ENCODE measurements around the gene EFNB2. TPM values are rescaled to one million over a fixed set of nuclear protein-coding genes. Genes with fewer than 3 reads are reported as not detected.

The EFNB2 gene
- total and polyA plus RNA-seq, 2 of the 13 experiments (the other 11 are each of a cell fraction or from before 2014, with no cell fraction given) = 0.11 to 0.20 TPM

DNA sequence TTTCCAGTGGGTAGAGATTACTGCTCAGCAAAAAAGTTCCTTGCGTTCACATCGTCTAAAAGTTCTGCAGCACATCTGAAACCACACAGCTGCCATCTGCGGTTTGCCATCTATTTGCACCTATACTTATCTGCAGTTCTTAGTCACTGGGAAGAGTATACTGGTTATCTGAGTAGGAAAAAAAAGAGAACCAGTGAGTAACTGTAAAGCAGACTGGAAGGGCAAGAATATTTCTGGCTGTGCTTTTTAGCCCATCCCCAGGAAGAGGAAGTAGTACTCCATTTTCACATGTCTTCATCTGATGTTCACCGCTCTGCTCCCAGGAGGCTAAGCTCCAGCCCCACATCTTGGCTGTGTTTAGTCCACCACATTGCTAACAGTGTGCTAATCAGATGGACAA lies 35.6 kb downstream of the EFNB2 start:
- Histone ChIP-seq H3K9me3 (ENCODE audit: low read length) (no peaks in the 10 kb centered on the region), H3K27ac (ENCODE audit: extremely low read length, insufficient read depth, low read length) (no peak overlapping the region), H3K4me1 (ENCODE audit: insufficient read depth, low read length) (no peaks in the 10 kb centered on the region), H3K4me3 (replicated peaks in 1 of 3; ENCODE audit: insufficient read depth in 1 of 3, low read depth in 2 of 3, low read length in 3 of 3) (no peak overlapping the region), H3K27me3 (ENCODE audit: control insufficient read depth in 1 of 2, insufficient read depth in 2 of 2, low read length in 2 of 2) (no peaks in the 10 kb centered on the region), H2AFZ (ENCODE audit: low read length) (no peak overlapping the region), H3K9ac (ENCODE audit: insufficient read depth, low read depth, low read length) (no peak overlapping the region), H3K79me2 (ENCODE audit: insufficient read depth, low read length) (no peaks in the 10 kb centered on the region), H4K20me1 (ENCODE audit: insufficient read depth, low read length) (no peaks in the 10 kb centered on the region), H3K4me2 (ENCODE audit: low read depth, low read length) (no peak overlapping the region), H3K36me3 (replicated peaks in 1 of 2; ENCODE audit: control insufficient read depth in 1 of 2, insufficient read depth in 2 of 2, low read length in 2 of 2) (no peaks in the 10 kb centered on the region)
- no TSS peak for BruUV-seq (replicated peaks)
- FAIRE-seq (no peak), ATAC-seq (no peak), DNase-seq (ENCODE audit: low spot score) (no peak)
- 8% methylated on average over 4 of the region's 4 CpGs for WGBS (ENCODE audit: low lambda C conversion rate)
- TF ChIP-seq SRY (CRISPR knock-in tag; IDR thresholded peaks at IDR 0.05) = no peak
- ChIA-PET CTCF (ENCODE audit: low intra/inter-chr PET ratio, low total read pairs) (no interaction called here), POLR2A (no interaction called here)
- in situ Hi-C loops (cut with HindIII; ENCODE audit: extremely low pct_ligation_motif_present, low pct_unique_long_range_greater_than_20kb) = no loop called here
- intact Hi-C loops (cut with micrococcal nuclease; ENCODE audit: unreplicated experiment) = no loop called here

DNA sequence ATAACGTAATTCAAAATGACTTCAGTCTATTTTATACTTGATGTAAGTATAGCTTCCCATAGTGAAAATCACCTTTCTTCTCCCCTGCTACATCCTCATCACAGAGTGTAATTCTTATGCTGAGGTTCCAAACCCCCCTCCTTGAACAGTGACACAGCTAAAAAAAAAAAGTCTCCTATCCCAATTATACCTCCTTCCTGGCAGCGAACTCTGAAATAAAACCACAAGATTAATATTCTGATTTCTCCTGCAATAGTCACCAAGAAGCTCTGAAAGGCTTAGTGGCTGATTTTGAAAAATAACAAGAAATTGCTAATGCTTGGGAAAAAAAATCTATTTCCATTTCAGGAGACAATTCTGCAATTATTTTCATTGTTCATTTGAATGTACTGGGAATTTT lies 36.3 kb downstream of the EFNB2 start:
- Histone ChIP-seq H3K9ac (ENCODE audit: insufficient read depth, low read depth, low read length) (no peak overlapping the region), H3K27ac (ENCODE audit: extremely low read length, insufficient read depth, low read length) (no peak overlapping the region), H4K20me1 (ENCODE audit: insufficient read depth, low read length) (no peaks in the 10 kb centered on the region), H3K9me3 (ENCODE audit: low read length) (no peaks in the 10 kb centered on the region), H3K36me3 (replicated peaks in 1 of 2; ENCODE audit: control insufficient read depth in 1 of 2, insufficient read depth in 2 of 2, low read length in 2 of 2) (no peaks in the 10 kb centered on the region), H2AFZ (ENCODE audit: low read length) (no peak overlapping the region), H3K4me2 (ENCODE audit: low read depth, low read length) (no peak overlapping the region), H3K27me3 (ENCODE audit: control insufficient read depth in 1 of 2, insufficient read depth in 2 of 2, low read length in 2 of 2) (no peaks in the 10 kb centered on the region), H3K79me2 (ENCODE audit: insufficient read depth, low read length) (no peaks in the 10 kb centered on the region), H3K4me1 (ENCODE audit: insufficient read depth, low read length) (no peaks in the 10 kb centered on the region), H3K4me3 (replicated peaks in 1 of 3; ENCODE audit: insufficient read depth in 1 of 3, low read depth in 2 of 3, low read length in 3 of 3) (no peak overlapping the region)
- DNase-seq (ENCODE audit: low spot score) (no peak), FAIRE-seq (no peak), ATAC-seq (no peak)
- intact Hi-C loops (cut with micrococcal nuclease; ENCODE audit: unreplicated experiment) (no loop called here), in situ Hi-C loops (cut with HindIII; ENCODE audit: extremely low pct_ligation_motif_present, low pct_unique_long_range_greater_than_20kb) (no loop called here)
- 0% methylated on average over 2 of the region's 2 CpGs for WGBS (ENCODE audit: low lambda C conversion rate)
- CTCF ChIA-PET (ENCODE audit: low intra/inter-chr PET ratio, low total read pairs) = no interaction called here
- no TSS peak for BruUV-seq (replicated peaks)
- POLR2A ChIA-PET = no interaction called here
- TF ChIP-seq, protein P1, sequence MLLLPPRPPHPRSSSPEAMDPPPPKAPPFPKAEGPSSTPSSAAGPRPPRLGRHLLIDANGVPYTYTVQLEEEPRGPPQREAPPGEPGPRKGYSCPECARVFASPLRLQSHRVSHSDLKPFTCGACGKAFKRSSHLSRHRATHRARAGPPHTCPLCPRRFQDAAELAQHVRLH (CRISPR knock-in tag; IDR thresholded peaks at IDR 0.05; ENCODE audit: borderline replicate concordance, low read depth) = no peak
- no peak for TF ChIP-seq TBX2 (CRISPR knock-in tag; IDR thresholded peaks at IDR 0.05; ENCODE audit: borderline replicate concordance)
- TF ChIP-seq, protein P2, sequence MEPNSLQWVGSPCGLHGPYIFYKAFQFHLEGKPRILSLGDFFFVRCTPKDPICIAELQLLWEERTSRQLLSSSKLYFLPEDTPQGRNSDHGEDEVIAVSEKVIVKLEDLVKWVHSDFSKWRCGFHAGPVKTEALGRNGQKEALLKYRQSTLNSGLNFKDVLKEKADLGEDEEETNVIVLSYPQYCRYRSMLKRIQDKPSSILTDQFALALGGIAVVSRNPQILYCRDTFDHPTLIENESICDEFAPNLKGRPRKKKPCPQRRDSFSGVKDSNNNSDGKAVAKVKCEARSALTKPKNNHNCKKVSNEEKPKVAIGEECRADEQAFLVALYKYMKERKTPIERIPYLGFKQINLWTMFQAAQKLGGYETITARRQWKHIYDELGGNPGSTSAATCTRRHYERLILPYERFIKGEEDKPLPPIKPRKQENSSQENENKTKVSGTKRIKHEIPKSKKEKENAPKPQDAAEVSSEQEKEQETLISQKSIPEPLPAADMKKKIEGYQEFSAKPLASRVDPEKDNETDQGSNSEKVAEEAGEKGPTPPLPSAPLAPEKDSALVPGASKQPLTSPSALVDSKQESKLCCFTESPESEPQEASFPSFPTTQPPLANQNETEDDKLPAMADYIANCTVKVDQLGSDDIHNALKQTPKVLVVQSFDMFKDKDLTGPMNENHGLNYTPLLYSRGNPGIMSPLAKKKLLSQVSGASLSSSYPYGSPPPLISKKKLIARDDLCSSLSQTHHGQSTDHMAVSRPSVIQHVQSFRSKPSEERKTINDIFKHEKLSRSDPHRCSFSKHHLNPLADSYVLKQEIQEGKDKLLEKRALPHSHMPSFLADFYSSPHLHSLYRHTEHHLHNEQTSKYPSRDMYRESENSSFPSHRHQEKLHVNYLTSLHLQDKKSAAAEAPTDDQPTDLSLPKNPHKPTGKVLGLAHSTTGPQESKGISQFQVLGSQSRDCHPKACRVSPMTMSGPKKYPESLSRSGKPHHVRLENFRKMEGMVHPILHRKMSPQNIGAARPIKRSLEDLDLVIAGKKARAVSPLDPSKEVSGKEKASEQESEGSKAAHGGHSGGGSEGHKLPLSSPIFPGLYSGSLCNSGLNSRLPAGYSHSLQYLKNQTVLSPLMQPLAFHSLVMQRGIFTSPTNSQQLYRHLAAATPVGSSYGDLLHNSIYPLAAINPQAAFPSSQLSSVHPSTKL (CRISPR knock-in tag; IDR thresholded peaks at IDR 0.05) = no peak
- no peak for TF ChIP-seq ZFY (CRISPR knock-in tag; IDR thresholded peaks at IDR 0.05)
- no peak for TF ChIP-seq ZNF24 (IDR thresholded peaks at IDR 0.05)
- TF ChIP-seq, protein P3, sequence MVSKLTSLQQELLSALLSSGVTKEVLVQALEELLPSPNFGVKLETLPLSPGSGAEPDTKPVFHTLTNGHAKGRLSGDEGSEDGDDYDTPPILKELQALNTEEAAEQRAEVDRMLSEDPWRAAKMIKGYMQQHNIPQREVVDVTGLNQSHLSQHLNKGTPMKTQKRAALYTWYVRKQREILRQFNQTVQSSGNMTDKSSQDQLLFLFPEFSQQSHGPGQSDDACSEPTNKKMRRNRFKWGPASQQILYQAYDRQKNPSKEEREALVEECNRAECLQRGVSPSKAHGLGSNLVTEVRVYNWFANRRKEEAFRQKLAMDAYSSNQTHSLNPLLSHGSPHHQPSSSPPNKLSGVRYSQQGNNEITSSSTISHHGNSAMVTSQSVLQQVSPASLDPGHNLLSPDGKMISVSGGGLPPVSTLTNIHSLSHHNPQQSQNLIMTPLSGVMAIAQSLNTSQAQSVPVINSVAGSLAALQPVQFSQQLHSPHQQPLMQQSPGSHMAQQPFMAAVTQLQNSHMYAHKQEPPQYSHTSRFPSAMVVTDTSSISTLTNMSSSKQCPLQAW (CRISPR knock-in tag; IDR thresholded peaks at IDR 0.05) = no peak
- TF ChIP-seq ZBTB20 (CRISPR knock-in tag; IDR thresholded peaks at IDR 0.05; ENCODE audit: borderline replicate concordance, low read depth) = no peak
- TF ChIP-seq ZNF30 (CRISPR knock-in tag; IDR thresholded peaks at IDR 0.05) = no peak
- TF ChIP-seq, protein P4, sequence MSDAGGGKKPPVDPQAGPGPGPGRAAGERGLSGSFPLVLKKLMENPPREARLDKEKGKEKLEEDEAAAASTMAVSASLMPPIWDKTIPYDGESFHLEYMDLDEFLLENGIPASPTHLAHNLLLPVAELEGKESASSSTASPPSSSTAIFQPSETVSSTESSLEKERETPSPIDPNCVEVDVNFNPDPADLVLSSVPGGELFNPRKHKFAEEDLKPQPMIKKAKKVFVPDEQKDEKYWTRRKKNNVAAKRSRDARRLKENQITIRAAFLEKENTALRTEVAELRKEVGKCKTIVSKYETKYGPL (CRISPR knock-in tag; IDR thresholded peaks at IDR 0.05) = no peak
- TF ChIP-seq DPF2 (CRISPR knock-in tag; IDR thresholded peaks at IDR 0.05; ENCODE audit: borderline replicate concordance, low read depth) = no peak
